Measurements from ENCODE around the gene SLC16A4. TPM values are rescaled to one million over a fixed set of nuclear protein-coding genes. Genes with fewer than 3 reads are reported as not detected.
A peak's percentile ranks its signal among the peaks of the same experiment; 100 is the strongest.

The SLC16A4 gene
- total RNA-seq, 4 donors from 2014 or later: 1.2 to 3.5 (median 2.9) TPM

DNA sequence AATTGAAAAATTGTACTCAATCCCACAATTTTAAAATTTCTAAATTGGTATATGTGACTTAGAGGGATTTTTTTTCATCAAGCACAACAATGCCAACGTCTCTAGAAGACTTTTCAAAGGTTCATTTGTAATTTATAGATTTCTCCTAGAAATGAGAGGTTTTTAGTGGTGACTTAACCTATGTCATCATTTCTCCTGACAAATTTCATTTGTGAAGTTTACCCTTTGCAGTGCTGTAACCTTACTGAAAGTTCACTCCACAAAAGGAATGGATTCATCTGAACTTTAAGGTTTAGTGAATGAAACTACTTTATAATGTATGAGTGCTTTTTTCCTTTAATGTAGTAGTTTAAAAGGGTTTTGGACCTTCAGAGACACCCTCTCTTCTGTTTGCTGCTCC is 35.5 kb downstream of the SLC16A4 start:
- H3K27me3 ChIP-seq: no peaks in the 10 kb centered on the region
- intact Hi-C loops (cut with DNase I; ENCODE audit: low total_unique reads) (no loop called here), in situ Hi-C loops (cut with MboI; ENCODE audit: low sequenced_read_pairs in 4 of 4) (no loop called here)
- ATAC-seq: no peak
- TF ChIP-seq, protein P1, sequence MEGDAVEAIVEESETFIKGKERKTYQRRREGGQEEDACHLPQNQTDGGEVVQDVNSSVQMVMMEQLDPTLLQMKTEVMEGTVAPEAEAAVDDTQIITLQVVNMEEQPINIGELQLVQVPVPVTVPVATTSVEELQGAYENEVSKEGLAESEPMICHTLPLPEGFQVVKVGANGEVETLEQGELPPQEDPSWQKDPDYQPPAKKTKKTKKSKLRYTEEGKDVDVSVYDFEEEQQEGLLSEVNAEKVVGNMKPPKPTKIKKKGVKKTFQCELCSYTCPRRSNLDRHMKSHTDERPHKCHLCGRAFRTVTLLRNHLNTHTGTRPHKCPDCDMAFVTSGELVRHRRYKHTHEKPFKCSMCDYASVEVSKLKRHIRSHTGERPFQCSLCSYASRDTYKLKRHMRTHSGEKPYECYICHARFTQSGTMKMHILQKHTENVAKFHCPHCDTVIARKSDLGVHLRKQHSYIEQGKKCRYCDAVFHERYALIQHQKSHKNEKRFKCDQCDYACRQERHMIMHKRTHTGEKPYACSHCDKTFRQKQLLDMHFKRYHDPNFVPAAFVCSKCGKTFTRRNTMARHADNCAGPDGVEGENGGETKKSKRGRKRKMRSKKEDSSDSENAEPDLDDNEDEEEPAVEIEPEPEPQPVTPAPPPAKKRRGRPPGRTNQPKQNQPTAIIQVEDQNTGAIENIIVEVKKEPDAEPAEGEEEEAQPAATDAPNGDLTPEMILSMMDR (IDR thresholded peaks at IDR 0.05 in 4 of 5, conservative IDR thresholded peaks at IDR 0.05 in 1 of 5): no peak
- no peak for TF ChIP-seq POLR2A (IDR thresholded peaks at IDR 0.05)
- peaks cover 11 to 30% of the 10 kb centered on the region in 2 donors for H3K4me1 ChIP-seq
- no peak overlapping the region for H3K27ac ChIP-seq
- H3K36me3 ChIP-seq: no peaks in the 10 kb centered on the region
- DNase-seq: no peak
- H3K4me3 ChIP-seq: no peak overlapping the region
- H3K9me3 ChIP-seq: no peaks in the 10 kb centered on the region

DNA sequence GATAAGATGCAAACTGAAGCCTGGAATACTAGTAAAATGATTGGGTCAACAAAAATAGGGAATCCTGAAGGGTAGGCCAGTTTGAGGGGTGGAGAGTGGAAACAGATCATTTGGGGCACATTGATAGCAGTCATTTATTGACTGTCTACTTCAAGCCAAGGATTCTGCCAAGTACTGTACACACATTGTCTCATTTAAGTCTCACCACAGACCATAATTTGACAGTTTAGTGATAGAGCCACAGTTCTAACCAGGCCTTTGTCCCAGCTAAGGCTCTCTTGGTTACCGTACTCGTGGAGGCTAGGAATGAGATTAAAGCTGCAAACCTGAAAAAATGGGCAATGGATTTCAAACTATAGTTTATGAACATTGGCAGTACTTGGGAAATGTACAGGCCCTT is 40.5 kb downstream of the SLC16A4 start:
- Histone ChIP-seq H3K36me3 (peaks cover 0 to 7% of the 10 kb centered on the region in 2 donors), H3K27ac (no peak overlapping the region), H3K4me3 (no peak overlapping the region), H3K27me3 (no peaks in the 10 kb centered on the region), H3K4me1 (peaks cover 57 to 60% of the 10 kb centered on the region in 2 donors), H3K9me3 (no peaks in the 10 kb centered on the region)
- ATAC-seq (no peak), DNase-seq (no peak)
- TF ChIP-seq, protein P1 (IDR thresholded peaks at IDR 0.05 in 4 of 5, conservative IDR thresholded peaks at IDR 0.05 in 1 of 5): no peak
- TF ChIP-seq POLR2A (IDR thresholded peaks at IDR 0.05): no peak
- in situ Hi-C loops (cut with MboI; ENCODE audit: low sequenced_read_pairs in 4 of 4) (no loop called here), intact Hi-C loops (cut with DNase I; ENCODE audit: low total_unique reads) (no loop called here)

DNA sequence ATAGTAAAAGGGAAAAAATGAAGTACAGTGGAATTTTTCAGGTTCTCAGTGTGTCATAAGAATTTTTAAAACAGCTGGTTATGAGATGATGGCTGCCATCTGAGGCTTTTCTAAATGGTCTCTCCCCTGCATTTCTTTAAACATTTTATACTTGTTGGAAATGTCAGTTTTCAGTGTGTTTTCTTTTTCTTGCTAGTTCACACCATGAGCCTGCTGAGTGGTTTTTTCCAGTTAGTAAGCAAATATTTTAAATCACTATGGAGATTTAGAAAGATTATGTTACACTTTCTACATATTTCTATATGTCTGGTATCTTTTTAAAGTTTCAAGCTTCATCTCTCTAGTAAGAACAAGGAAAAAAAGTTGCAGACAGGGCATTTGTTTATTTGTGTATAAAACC is 42.1 kb downstream of the SLC16A4 start:
- Histone ChIP-seq H3K27me3 (no peaks in the 10 kb centered on the region), H3K9me3 (no peaks in the 10 kb centered on the region), H3K36me3 (peaks cover 0 to 7% of the 10 kb centered on the region in 2 donors), H3K4me1 (peaks cover 72 to 75% of the 10 kb centered on the region in 2 donors), H3K27ac (peak overlapping the region; percentile 20 to 93 (median 41)), H3K4me3 (no peak overlapping the region)
- intact Hi-C loops (cut with DNase I; ENCODE audit: low total_unique reads) (no loop called here), in situ Hi-C loops (cut with MboI; ENCODE audit: low sequenced_read_pairs in 4 of 4) (loop anchor here in 2 of 4 donors (10.0 to 25.0 kb wide), 2 partner anchors 56 to 311 kb away; partner anchors contain the start of genes LAMTOR5 (in 1 of the 2) and STRIP1 (in 1 of the 2))
- DNase-seq: no peak
- no peak for ATAC-seq
- TF ChIP-seq, protein P1 (IDR thresholded peaks at IDR 0.05 in 4 of 5, conservative IDR thresholded peaks at IDR 0.05 in 1 of 5): no peak
- no peak for TF ChIP-seq POLR2A (IDR thresholded peaks at IDR 0.05)

DNA sequence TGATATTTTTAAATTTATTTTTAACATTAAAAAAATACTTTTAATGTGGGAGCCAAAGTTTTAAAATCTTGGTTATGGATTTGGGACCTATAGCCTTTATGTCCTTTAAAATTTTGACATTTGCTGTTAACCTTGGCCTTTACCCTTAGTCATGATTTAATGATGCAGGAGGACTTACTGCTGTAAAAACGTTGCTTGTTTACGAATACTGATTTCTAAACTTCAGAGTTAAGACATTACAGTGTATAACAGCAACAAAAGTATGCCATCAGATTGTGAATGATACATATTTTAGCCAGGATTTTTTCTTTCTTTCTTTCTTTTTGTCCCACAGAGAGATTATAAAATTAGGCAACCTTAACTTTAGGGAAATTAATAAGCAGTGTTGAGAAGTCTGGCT is 42.8 kb downstream of the SLC16A4 start:
- Histone ChIP-seq H3K4me1 (peaks cover 79 to 83% of the 10 kb centered on the region in 2 donors), H3K4me3 (no peak overlapping the region), H3K27ac (peak overlapping the region; percentile 20 to 93 (median 41)), H3K27me3 (no peaks in the 10 kb centered on the region), H3K9me3 (no peaks in the 10 kb centered on the region), H3K36me3 (peaks cover 0 to 7% of the 10 kb centered on the region in 2 donors)
- ATAC-seq (no peak), DNase-seq (no peak)
- intact Hi-C loops (cut with DNase I; ENCODE audit: low total_unique reads): no loop called here
- in situ Hi-C loops (cut with MboI; ENCODE audit: low sequenced_read_pairs in 4 of 4): loop anchor here in 2 of 4 donors (10.0 to 25.0 kb wide), 2 partner anchors 57 to 311 kb away; partner anchors contain the start of genes LAMTOR5 (in 1 of the 2) and STRIP1 (in 1 of the 2)
- TF ChIP-seq, protein P1 (IDR thresholded peaks at IDR 0.05 in 4 of 5, conservative IDR thresholded peaks at IDR 0.05 in 1 of 5): no peak
- TF ChIP-seq POLR2A (IDR thresholded peaks at IDR 0.05): no peak

Data from gastrocnemius medialis (tissue), 4 donors.